GM18508 (cell line): ENCODE data around the gene RASGEF1B.
"Not testable (repeated sequence)": the region's sequence is repeated elsewhere in the genome, so short reads cannot be mapped to it uniquely, and the experiment has no call there.

ENCODE experiments used
- ATAC-seq: cut with Tn5 transposase; IDR thresholded peaks from one replicate; pipeline ENCODE4 v1.9.1; 2021; ENCODE audit warnings: moderate number of reproducible peaks; ENCODE audit not compliant: insufficient read depth, unreplicated experiment

The RASGEF1B gene

DNA sequence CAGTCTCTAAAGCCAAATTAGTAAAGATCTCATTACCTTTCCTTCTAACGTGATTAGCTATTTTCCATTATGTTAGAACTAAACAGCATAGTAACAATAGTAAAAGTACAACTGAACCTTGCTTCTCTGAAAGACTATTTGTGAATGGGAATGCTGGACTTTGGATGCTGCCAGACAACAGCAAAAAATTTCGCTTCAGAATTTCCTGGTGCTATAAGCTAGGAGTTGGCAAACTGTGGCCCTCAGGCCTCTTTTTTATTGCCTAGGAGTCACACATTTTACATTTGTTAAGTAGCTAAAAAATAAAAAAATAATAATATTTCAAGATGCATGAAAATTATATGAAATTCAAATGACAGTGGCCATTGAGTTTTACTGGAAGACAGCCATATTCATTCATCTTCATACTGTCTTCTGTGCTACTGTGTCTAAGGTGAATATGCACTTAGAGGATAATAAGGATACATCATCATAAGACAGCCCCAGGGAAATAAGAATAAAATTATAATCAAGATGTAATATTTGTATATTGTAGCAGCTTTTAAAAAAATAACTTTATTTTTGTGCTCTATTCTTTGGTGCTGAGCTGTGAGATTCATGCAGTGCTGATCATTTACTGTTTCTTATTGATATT, 34.6 kb downstream of the RASGEF1B start:
- ATAC-seq, result no peak

DNA sequence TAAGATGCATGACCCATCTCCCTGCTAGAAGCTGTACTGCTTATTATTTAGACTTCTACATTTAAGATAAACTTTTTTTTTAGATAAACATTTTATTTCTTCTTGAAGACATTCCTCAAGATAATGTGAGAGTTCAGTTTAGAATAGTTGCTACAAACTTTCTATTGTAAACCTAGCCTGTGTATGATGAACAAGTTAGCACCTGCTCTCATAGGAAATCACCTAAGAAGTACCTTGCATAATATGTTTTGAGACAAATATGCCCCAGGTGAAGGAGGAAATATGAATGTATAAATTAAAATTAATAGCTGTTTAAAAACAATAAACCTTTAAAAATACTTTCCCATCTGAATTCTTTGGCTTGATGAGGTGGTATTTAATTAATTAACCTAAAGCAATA, 35.6 kb downstream of the RASGEF1B start:
- ATAC-seq, result no peak

DNA sequence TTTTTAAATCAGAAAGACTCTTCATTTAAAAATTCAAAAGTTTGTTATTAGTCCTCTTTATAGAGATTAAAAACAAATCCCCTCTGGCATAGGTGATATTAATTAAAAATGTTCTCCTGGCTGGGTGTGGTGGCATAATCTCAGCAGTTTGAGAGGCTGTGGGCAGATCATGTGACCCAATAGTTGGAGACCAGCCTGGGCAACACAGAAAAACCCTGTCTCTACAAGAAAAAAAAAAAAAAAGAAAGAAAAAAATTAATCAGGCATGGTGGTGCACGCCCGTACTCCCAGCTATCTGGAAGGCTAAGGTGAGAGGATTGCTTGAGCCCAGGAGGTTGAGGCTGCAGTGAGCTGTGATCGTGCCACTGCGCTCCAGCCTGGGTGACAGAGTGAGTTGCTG, 38.9 kb downstream of the RASGEF1B start:
- ATAC-seq, result no peak

GRCh38 chr4:81431971-81432370, 39.7 kb downstream of the RASGEF1B start:
- no peak for ATAC-seq

DNA sequence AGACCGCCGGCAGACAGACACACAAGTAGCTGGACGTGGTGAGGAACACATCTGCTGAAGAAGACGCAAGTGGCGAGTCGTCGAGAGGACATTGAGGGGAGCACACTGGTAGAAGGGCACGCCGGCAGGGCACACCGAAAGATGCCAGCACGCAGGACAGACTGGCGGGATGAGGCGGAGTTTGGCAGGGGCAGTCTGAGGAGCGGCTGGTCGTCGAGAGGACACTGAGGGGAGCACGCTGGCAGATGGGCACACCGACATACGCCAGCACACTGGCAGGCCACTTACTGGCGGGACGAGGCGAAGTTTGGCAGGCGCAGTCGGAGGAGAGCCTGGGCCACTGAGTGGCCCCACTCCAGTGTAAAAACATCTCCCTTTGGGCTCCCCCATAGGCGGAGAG, 42.1 kb downstream of the RASGEF1B start:
- ATAC-seq, result no peak

DNA sequence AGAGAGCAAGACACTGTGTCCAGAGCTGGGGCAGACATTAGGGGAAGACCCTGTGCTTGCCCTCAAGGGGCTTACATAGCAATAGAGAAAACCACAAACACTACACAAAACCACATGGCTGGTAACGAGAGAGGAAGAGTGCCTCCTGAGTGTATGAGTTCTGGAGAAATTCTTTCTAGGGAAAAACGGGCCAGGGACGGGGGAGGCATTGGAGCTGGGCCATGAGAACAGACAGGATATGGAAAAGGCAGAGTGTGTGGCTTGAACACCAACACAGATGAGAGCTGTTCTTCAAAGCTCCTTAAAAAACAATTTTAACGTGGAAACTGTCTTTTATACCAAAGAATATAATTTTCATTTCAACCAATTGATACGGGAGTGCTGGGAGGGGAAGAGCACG, 42.7 kb downstream of the RASGEF1B start:
- ATAC-seq, result no peak

DNA sequence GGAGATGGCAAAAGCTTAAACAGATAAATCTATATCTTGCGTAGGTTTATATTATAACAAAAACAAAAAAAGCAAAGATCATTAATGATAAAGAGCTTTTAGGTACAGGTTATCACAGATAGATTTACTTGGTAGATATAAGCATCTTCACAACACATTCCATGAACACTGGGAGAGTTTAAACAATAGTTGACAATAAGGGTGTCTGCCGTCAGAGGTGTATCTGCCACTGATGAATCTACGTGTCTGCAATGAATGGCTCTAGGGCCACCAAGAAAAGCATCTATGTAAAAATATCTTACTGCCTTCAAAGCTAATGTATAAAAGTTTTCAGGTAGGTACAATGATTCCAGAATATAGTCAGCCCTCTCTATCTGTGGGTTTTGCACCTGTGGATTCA, 43.7 kb downstream of the RASGEF1B start:
- ATAC-seq, result no peak

DNA sequence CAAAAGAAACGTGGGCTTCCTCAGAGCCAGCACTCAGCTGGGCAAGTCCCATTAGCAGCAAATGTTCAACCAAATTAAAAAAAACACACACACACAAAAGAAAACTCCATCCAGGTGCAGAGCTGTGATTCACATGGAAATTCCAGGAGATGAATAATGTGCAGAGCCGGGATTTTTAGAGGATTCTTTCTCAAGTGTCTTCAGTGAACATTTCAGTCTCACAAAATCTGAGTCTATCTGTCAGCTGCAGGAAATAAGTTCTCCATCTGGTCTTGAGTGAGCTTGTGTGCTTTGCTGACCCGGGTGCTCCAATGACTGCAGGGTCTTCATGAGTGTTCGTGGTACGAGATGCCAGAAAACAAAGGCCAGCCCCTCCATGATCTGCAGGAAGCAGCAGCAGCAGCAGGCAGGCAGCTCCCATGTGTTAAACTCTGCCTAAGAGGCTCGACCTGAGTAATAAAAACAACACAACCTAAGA, 44.3 kb downstream of the RASGEF1B start:
- no peak for ATAC-seq

DNA sequence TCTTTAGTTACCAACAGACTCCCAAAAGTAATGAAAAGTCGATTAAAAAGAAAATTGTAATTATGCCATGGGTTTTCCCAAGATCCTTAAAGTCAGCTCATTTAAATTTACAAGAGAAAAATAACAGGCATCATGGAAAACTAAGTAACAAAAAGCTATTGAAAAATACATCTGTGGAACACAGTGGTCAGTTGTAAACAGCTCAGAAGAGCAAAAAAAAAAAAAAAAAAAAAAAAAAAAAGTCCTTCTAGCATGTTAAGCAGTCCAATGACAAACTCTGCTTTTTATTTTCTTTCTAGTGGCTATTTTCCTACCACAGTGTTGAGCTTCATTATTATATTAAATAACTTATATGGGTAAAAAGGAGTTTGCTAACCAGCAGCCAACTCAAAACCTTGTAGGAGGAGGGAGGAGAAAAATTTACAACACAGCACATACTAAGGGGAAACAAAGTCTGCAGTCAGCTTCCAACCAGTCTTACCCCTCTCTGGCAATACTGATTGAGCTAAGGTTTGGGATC, 44.9 kb downstream of the RASGEF1B start:
- ATAC-seq, result no peak

GRCh38 chr4:81424816-81425755, 46.6 kb downstream of the RASGEF1B start:
- no peak for ATAC-seq

DNA sequence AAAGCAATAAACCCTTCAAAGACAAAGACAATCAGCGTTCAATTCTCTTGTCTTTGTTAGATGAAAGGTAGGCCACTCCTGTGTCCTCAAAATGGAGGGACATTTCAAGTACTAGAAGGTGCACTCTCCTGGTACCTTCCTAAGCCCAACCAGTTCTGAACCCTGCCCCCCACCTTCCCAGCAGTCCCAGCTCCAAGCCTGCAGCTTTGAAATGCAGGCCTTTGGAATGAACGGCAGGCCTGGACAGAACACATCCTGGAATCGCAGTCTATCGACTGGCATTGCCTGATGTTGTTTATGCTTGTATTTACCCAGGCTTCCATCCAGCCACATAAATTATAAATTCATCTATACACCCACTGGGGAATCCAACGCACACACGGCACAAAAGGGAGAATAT, 47.4 kb downstream of the RASGEF1B start:
- no peak for ATAC-seq

DNA sequence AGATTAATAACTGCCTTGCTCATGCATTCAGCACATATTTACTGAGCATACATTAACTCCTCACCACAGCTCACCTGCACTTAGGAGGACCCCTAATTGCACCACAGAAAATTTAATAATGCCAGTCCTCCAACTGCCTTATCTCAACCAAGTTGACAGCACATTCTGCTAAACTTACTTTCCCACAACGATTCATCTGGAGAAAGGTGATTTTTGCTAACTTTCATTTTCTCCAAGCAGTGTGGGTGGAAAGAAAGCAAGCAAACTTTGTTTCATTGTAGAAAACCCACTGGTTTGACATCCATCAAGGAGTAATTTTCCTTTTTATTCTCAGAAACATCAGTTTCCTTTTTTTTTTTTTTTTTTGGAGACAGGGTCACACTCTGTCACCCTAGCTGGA, 49.1 kb downstream of the RASGEF1B start:
- no peak for ATAC-seq

DNA sequence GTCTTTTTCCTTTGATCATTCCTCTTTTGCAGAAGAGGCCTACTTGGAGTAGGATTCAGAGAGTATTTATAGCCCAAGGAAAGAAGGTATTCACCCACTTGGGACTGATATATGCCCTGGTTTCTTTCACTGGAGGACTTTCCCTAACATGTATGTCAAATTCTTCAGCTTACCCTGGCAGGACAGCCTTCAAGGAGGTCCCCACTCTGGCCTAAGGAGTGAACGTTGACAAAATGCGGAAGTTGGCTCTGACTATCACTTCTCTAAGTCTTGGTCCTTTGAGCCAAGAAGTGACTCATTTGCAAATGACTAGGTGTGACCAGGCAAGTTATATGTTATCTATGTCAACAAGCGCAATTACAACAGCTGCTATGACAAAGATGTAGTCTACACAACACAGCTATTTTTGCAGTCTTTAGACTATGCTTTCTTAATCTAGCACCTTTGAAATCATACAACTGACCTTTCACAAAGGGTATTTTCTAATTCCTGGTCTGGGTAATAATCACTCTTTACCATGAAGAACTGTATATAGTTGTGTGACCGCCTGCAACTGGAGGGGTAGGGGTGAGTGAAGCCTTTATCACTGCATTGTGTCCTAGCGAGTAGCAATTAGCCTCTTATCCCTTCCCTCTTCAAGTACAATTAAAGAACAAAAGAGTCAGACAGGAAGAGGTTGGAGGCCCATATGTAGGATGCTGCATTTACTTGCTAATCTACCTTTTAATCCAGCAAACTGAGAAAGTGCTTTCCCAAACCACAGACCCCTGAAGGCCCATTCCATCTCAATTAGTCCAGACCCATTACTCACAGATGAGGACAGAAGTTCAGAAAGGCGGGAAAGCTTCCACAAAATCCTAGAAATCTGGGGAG, 50.1 kb downstream of the RASGEF1B start:
- peak; percentile 99 for ATAC-seq

DNA sequence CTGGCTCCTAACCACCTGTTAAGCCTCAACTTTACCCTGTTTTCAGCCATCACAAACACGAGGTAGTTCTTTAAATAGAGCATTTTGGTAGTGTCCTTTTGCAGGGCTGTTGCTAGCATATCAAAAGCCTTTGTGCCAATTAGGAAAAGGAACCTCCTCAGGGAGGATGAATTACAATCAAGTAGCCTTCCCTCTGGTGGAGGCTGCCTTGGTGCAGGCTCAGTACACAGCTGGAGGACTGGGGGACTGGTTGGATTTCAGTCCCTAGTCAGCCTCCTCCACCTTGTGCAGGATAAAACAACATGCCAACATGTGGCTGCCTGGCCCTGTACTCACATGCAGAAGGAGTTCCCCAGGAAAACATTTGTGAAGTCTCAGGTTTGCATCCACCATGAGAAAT, 53.1 kb downstream of the RASGEF1B start:
- ATAC-seq, result no peak

DNA sequence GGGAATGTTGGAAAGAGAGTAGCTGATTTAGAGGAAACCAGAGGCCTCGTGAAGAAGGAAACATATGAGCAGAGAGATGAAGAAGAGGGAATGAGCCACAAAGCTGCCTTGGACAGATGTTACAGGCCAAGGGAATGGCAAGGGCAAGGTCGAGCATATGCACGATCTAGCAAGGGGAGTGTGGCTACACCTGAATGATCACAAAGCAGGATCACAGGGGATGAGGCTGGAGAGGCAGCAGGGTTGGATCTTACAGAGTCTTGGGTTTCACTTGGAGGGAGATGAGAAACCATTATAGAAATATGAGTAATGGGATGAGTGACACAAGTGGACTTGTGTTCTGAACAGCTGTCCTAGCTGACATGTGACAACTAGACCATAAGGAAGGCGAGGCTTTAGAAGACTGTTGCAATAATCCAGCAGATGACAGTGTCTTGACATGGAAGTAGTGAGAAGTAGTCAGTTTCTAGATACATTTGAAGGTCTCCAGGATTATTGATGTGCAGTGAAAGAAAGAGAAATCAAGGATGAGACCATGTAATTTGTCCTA, 58.7 kb downstream of the RASGEF1B start:
- ATAC-seq, result no peak

DNA sequence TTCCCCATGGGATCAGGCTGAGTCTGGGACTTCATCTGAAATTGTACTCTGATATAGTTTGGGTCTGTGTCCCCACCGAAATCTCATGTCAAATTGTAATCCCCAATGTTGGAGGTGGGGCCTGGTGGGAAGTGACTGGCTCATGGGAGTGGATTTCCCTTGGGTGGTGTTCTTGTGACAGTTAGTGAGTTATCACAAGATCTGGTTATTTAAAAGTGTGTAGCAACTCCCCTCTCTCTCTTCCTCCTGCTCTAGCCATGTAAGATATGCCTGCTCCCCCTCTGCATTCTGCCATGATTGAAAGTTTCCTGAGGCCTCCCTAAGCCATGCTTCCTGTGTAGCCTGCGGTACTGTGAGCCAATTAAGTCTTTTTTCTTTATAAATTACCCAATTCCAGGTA, 61.0 kb downstream of the RASGEF1B start:
- ATAC-seq, result no peak

- ATAC-seq, result no peak
Observed at GRCh38 chr4:81409836-81410235, 61.9 kb downstream of the RASGEF1B start.

DNA sequence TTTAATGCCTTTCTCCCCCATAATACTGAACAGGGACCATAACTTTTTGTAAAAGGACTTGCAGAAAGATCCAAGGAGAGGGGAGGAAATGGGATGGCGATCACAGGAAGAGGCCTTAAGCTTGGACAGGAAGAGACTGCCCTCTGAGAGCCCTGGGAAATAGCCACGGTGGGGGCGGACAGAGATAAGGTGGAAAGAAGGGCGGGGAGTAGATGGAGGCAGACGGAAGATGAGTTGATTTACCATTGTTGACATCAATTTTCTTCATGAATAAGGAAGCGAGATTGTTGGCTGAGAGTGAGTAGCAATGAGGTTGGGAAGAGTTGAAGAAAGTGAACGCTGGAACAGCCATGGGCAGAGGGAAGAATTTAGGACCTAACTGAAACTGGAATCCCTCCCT, 63.4 kb downstream of the RASGEF1B start:
- ATAC-seq, result no peak

GRCh38 chr4:81407726-81408125, 64.0 kb downstream of the RASGEF1B start:
- ATAC-seq, result no peak

GRCh38 chr4:81406481-81406880, 65.2 kb downstream of the RASGEF1B start:
- not testable (repeated sequence) for ATAC-seq
